GM12864 (cell line): ENCODE measurements around the gene CPAMD8.

Experiments
- DNase-seq: peaks from one replicate; pipeline ENCODE4 v3.0.0-alpha.2; 2011; ENCODE audit warnings: low read depth
- H3K4me3 ChIP-seq: 2 replicates; pipeline ENCODE4 v1.5.1; 2011; ENCODE audit warnings: mild to moderate bottlenecking, low read depth, low read length, control low read depth
- CTCF ChIP-seq: IDR thresholded peaks from 2 replicates; pipeline ENCODE4 v1.5.1; 2011; ENCODE audit warnings: low read depth, mild to moderate bottlenecking, moderate library complexity, low read length, control low read depth, inconsistent platforms; ENCODE audit errors: missing control alignments

Gene CPAMD8

GRCh38 chr19:17043744-17044143 lies 17.1 kb upstream of the CPAMD8 start:
- DNase-seq, result no peak
- TF ChIP-seq CTCF, result no peak
- H3K4me3 ChIP-seq, result no peak overlapping the region

GRCh38 chr19:17041976-17042375 lies 15.4 kb upstream of the CPAMD8 start:
- H3K4me3 ChIP-seq, result no peak overlapping the region
- TF ChIP-seq CTCF, result no peak
- no peak for DNase-seq

GRCh38 chr19:17037966-17038500 lies 11.4 kb upstream of the CPAMD8 start:
- no peak for DNase-seq
- TF ChIP-seq CTCF, result no peak
- H3K4me3 ChIP-seq, result no peak overlapping the region

GRCh38 chr19:17037184-17037583 lies 10.6 kb upstream of the CPAMD8 start:
- H3K4me3 ChIP-seq, result no peak overlapping the region
- TF ChIP-seq CTCF, result no peak
- no peak for DNase-seq

GRCh38 chr19:17036640-17037039 lies 10.0 kb upstream of the CPAMD8 start:
- no peak for TF ChIP-seq CTCF
- H3K4me3 ChIP-seq, result no peak overlapping the region
- no peak for DNase-seq

- no peak overlapping the region for H3K4me3 ChIP-seq
- DNase-seq, result peak; percentile 12
- TF ChIP-seq CTCF, result no peak
Observed at GRCh38 chr19:17035842-17036424, 9.3 kb upstream of the CPAMD8 start.

- no peak overlapping the region for H3K4me3 ChIP-seq
- DNase-seq, result no peak
- TF ChIP-seq CTCF, result no peak
Observed at GRCh38 chr19:17031741-17032140, 5.1 kb upstream of the CPAMD8 start.
